Calu3 (cell line): ENCODE measurements around the gene H2BW1. TPM values are rescaled to one million over a fixed set of nuclear protein-coding genes. Genes with fewer than 3 reads are reported as not detected.
"Not testable (repeated sequence)": the region's sequence is repeated elsewhere in the genome, so short reads cannot be mapped to it uniquely, and the experiment has no call there.

Source experiments
- BruUV-seq: library from RNA; stranded (reverse); fragments of 400-500 nt; replicated peaks from 2 replicates; lab custom pipeline; 2021; lab: Mats Ljungman, UMichigan
- CTCF ChIA-PET: fragments of 300-600 bp; sonication (Branson Sonifier 250); formaldehyde crosslinking; loops from one replicate; lab custom pipeline; 2022; ENCODE audit warnings: antibody characterized with exemption; lab: Charles Lee
- DNase-seq: peaks from one replicate; pipeline ENCODE4 v3.0.0; 2022
- H3K27ac Mint-ChIP-seq: one replicate; pipeline ENCODE4 v1.8.0; 2022; ENCODE audit warnings: mixed read lengths; ENCODE audit not compliant: unreplicated experiment
- H3K27me3 Mint-ChIP-seq: one replicate; pipeline ENCODE4 v1.8.0; 2022; ENCODE audit warnings: mixed read lengths; ENCODE audit not compliant: unreplicated experiment
- H3K36me3 Mint-ChIP-seq: one replicate; pipeline ENCODE4 v1.8.0; 2022; ENCODE audit warnings: mild to moderate bottlenecking, moderate library complexity, mixed read lengths; ENCODE audit not compliant: insufficient read depth, unreplicated experiment
- H3K4me1 Mint-ChIP-seq: one replicate; pipeline ENCODE4 v1.8.0; 2022; ENCODE audit warnings: mild to moderate bottlenecking, low read depth, mixed read lengths; ENCODE audit not compliant: unreplicated experiment
- H3K4me3 Mint-ChIP-seq: one replicate; pipeline ENCODE4 v1.8.0; 2022; ENCODE audit warnings: mild to moderate bottlenecking, low read depth, moderate library complexity, mixed read lengths; ENCODE audit not compliant: unreplicated experiment
- H3K9me3 Mint-ChIP-seq: one replicate; pipeline ENCODE4 v1.8.0; 2022; ENCODE audit warnings: low read depth, mixed read lengths; ENCODE audit not compliant: unreplicated experiment
- intact Hi-C: fragments of 100-400 bp; cut with micrococcal nuclease; formaldehyde crosslinking; loops from one replicate; pipeline ENCODE4 v1.10.0; 2022; ENCODE audit not compliant: unreplicated experiment
- total RNA-seq: library from RNA; stranded (reverse); gene quantifications from 2 replicates; pipeline ENCODE4 v1.2.3, GENCODE V29; 2022
- TF ChIP-seq, protein P1 (sequence below): fragments of 200-600 bp; IDR thresholded peaks from one replicate; pipeline ENCODE4 v1.8.0; 2022; ENCODE audit warnings: antibody characterized with exemption; ENCODE audit not compliant: unreplicated experiment

H2BW1 gene
- total RNA-seq, 1 experiment from 2014 or later = not detected

DNA sequence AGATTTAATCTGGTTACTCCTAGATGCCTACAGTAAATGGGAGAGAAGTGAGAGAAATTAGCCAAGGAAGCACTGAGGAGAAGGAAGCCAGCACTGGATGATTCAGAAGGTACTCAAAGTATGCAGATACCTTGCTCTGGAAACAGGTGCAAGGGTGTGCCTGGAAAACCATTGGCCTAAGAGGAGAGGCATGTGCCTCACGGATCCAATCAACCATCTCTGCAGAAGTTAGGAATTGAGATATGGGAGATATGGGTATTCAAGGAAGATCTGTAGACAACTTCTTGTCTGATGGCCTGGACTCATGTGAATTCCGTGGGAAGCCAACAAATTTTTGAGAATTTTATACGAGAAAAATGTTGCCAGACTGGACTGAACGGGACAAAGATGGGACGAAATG lies 4.7 kb downstream of the H2BW1 start:
- H3K27me3 Mint-ChIP-seq = peaks cover 85% of the 10 kb centered on the region
- TF ChIP-seq, protein P1, sequence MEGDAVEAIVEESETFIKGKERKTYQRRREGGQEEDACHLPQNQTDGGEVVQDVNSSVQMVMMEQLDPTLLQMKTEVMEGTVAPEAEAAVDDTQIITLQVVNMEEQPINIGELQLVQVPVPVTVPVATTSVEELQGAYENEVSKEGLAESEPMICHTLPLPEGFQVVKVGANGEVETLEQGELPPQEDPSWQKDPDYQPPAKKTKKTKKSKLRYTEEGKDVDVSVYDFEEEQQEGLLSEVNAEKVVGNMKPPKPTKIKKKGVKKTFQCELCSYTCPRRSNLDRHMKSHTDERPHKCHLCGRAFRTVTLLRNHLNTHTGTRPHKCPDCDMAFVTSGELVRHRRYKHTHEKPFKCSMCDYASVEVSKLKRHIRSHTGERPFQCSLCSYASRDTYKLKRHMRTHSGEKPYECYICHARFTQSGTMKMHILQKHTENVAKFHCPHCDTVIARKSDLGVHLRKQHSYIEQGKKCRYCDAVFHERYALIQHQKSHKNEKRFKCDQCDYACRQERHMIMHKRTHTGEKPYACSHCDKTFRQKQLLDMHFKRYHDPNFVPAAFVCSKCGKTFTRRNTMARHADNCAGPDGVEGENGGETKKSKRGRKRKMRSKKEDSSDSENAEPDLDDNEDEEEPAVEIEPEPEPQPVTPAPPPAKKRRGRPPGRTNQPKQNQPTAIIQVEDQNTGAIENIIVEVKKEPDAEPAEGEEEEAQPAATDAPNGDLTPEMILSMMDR = no peak
- CTCF ChIA-PET = no interaction called here
- H3K9me3 Mint-ChIP-seq = no peaks in the 10 kb centered on the region
- no peak overlapping the region for H3K27ac Mint-ChIP-seq
- H3K4me3 Mint-ChIP-seq = no peak overlapping the region
- H3K4me1 Mint-ChIP-seq = no peaks in the 10 kb centered on the region
- no TSS peak for BruUV-seq
- intact Hi-C loops = no loop called here
- DNase-seq = no peak
- H3K36me3 Mint-ChIP-seq = no peaks in the 10 kb centered on the region

DNA sequence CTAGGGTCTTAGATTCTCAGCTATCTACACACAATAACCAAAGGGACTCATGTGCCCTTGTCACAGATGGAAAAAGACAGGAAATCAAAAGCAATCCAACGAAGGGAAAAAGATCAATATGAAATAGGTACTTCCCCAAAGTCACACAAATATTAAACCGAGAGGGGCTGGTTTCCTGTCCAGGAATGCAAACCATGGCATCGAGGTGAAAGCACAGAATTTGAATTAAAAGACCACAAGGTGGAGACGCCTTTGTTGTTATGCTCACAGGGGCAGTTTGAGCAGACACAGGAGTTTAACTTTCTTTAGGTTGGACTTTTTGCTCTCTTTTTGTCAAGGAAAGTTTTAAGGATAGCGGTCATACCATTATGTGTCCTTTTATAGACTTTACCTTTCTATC lies 14.3 kb downstream of the H2BW1 start:
- Mint-ChIP-seq H3K4me1 (no peaks in the 10 kb centered on the region), H3K4me3 (no peak overlapping the region), H3K36me3 (no peaks in the 10 kb centered on the region), H3K27me3 (peaks cover 55% of the 10 kb centered on the region), H3K27ac (no peak overlapping the region), H3K9me3 (no peaks in the 10 kb centered on the region)
- no peak for DNase-seq
- intact Hi-C loops = no loop called here
- TF ChIP-seq, protein P1 = no peak
- CTCF ChIA-PET = interaction anchor here (1.6 kb wide), 1 partner anchor 154 kb away, joined by 5 read pairs; no protein-coding TSS in a partner anchor
- no TSS peak for BruUV-seq

DNA sequence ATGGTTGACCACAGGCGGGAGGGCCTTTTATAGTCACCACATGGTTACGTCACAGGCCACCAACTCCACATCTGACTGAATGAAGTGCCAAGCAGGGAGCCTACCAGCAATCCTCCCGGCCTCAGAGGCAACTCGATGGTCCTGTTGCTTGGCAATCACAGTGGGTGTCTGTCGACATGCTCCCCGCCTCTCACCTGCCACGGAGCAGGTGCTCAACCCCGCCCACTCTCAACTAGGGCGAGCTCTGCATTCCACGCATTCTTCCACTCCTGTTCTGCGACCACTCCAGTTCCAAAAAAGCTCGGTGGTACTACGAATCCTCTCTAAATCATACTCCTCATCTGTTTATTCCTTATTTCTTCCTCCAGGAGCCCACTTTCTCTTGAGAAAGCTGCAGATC lies 30.0 kb downstream of the H2BW1 start:
- not testable (repeated sequence) for H3K9me3 Mint-ChIP-seq

DNA sequence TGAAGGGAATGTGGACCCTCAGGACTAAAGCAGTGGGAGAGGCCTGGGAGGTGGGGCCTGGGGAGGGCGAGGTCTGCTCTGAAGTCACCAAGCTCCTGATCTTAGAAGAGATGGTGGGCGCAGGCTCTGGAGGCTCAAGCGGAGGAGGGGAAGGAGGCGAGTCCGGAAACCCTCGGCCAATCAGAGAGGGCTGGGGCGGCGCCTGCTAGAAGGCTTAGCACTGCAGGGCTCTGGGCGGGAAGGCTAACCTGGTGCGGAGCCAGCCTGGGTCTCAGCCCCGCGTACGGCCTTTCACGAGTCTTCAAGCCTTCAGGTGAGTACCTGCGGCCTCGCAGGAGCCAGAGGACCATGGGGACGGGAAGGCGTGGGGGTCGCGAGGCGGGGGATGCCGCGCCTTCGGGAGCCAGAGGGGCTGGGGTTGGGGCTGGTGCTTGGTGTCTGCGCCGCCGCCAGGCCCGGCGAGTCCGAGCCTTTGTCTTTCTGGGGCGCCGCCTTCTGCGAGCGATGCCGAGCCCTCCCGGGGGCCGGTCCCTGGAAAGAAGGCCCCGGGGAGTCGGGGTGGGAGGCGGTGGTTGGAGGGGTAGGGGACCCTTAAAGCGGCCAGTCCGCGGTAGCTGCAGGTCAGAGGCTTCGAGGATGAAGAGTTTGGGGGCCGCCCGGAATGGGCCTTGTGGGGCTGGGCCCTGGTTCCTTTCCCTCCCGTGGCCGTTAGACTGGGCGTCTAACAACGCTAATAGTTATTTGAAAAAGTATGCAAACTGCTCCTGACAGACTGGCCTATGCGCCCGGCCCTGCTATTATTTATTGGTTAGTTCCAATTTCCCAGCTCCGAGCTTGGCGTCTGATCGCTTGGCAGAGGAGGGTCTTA lies 50.9 kb downstream of the H2BW1 start, which contains the start of gene TMSB15B:
TMSB15B (plus strand) TSS at position 217 of the 868 bp plus-strand sequence.
- H3K27ac Mint-ChIP-seq, CTCF ChIA-PET, BruUV-seq, H3K9me3 Mint-ChIP-seq, DNase-seq, H3K27me3 Mint-ChIP-seq, H3K4me1 Mint-ChIP-seq, H3K36me3 Mint-ChIP-seq, H3K4me3 Mint-ChIP-seq, intact Hi-C loops: not testable (repeated sequence)

More for the DNA sequence above, 30.0 kb downstream of the H2BW1 start:
- H3K27me3 Mint-ChIP-seq, H3K27ac Mint-ChIP-seq, H3K4me3 Mint-ChIP-seq, H3K36me3 Mint-ChIP-seq, intact Hi-C loops, DNase-seq, BruUV-seq, H3K4me1 Mint-ChIP-seq, CTCF ChIA-PET: not testable (repeated sequence)

Other genes with a start within 250 kb of the H2BW1 start
- not detected in 2 replicates for gene PLP1, start 236.9 kb downstream of the H2BW1 start, total RNA-seq
- 1.3 and 1.5 TPM in 2 replicates for gene RAB9B, start 181.5 kb downstream of the H2BW1 start, total RNA-seq
- 7.7 and 8.2 TPM in 2 replicates for gene TMSB15B, start 51.1 kb downstream of the H2BW1 start, total RNA-seq
- gene H2BW2, start 26.2 kb upstream of the H2BW1 start, total RNA-seq = not detected in 2 replicates
- 4.0 and 4.7 TPM in 2 replicates for gene TMSB15C, start 62.5 kb upstream of the H2BW1 start, total RNA-seq
- gene ZCCHC18, start 98.8 kb upstream of the H2BW1 start, total RNA-seq = 0.52 and 0.61 TPM in 2 replicates
- 5.9 and 6.9 TPM in 2 replicates for gene SLC25A53, start 143.3 kb upstream of the H2BW1 start, total RNA-seq
- gene FAM199X, start 152.7 kb upstream of the H2BW1 start, total RNA-seq = 31.6 and 31.9 TPM in 2 replicates
- not detected in 2 replicates for gene ESX1, start 241.2 kb upstream of the H2BW1 start, total RNA-seq